ENCODE data around the gene PIK3CB.

DNA sequence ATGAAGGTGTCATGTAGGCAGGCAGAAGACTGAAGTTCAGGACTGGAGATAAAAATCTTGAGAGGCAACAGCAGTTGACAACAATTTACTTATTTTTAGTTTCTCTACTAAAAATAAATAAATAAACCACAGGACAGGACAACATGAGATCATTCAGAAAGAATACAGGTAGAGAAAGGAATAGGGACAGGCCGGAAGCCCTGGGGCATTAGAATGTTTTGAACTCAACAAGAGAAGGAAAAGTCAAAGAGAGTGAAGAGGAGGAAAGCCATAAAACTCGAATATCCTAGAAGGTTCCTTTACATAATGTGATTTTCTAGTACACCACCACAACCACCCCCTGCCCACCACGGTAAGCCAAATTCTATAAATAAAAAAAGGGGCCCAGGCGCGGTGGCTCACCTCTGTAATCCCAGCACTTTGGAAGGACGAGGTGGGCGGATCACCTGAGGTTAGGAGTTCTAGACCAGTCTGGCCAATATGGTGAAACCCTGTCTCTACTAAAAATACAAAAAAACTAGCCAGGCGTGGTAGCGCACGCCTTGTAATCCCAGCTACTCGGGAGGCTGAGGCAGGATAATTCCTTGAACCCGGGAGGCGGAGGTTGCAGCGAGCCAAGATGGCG lies 4.7 kb downstream of the PIK3CB start:
- TF ChIP-seq, protein P1, sequence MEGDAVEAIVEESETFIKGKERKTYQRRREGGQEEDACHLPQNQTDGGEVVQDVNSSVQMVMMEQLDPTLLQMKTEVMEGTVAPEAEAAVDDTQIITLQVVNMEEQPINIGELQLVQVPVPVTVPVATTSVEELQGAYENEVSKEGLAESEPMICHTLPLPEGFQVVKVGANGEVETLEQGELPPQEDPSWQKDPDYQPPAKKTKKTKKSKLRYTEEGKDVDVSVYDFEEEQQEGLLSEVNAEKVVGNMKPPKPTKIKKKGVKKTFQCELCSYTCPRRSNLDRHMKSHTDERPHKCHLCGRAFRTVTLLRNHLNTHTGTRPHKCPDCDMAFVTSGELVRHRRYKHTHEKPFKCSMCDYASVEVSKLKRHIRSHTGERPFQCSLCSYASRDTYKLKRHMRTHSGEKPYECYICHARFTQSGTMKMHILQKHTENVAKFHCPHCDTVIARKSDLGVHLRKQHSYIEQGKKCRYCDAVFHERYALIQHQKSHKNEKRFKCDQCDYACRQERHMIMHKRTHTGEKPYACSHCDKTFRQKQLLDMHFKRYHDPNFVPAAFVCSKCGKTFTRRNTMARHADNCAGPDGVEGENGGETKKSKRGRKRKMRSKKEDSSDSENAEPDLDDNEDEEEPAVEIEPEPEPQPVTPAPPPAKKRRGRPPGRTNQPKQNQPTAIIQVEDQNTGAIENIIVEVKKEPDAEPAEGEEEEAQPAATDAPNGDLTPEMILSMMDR (IDR thresholded peaks at IDR 0.05), result no peak
- TF ChIP-seq SIN3A (IDR thresholded peaks at IDR 0.05; ENCODE audit: borderline replicate concordance, insufficient read depth, low read depth, low read length), result no peak
- TF ChIP-seq, protein P2, sequence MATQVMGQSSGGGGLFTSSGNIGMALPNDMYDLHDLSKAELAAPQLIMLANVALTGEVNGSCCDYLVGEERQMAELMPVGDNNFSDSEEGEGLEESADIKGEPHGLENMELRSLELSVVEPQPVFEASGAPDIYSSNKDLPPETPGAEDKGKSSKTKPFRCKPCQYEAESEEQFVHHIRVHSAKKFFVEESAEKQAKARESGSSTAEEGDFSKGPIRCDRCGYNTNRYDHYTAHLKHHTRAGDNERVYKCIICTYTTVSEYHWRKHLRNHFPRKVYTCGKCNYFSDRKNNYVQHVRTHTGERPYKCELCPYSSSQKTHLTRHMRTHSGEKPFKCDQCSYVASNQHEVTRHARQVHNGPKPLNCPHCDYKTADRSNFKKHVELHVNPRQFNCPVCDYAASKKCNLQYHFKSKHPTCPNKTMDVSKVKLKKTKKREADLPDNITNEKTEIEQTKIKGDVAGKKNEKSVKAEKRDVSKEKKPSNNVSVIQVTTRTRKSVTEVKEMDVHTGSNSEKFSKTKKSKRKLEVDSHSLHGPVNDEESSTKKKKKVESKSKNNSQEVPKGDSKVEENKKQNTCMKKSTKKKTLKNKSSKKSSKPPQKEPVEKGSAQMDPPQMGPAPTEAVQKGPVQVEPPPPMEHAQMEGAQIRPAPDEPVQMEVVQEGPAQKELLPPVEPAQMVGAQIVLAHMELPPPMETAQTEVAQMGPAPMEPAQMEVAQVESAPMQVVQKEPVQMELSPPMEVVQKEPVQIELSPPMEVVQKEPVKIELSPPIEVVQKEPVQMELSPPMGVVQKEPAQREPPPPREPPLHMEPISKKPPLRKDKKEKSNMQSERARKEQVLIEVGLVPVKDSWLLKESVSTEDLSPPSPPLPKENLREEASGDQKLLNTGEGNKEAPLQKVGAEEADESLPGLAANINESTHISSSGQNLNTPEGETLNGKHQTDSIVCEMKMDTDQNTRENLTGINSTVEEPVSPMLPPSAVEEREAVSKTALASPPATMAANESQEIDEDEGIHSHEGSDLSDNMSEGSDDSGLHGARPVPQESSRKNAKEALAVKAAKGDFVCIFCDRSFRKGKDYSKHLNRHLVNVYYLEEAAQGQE (IDR thresholded peaks at IDR 0.05; ENCODE audit: insufficient read depth in 1 of 2, low read depth in 2 of 2, low read length in 1 of 2), result no peak
